Endometrial microvascular endothelial cells (primary cell): Measurements from ENCODE around the gene CFAP65. TPM values are rescaled to one million over a fixed set of nuclear protein-coding genes. Genes with fewer than 3 reads are reported as not detected.

Experiments used
- in situ Hi-C: cut with HindIII; loops from 2 replicates; pipeline ENCODE4 v1.10.0; 2017; ENCODE audit warnings: low sequenced_read_pairs, low pct_unique_long_range_greater_than_20kb; ENCODE audit errors: inconsistent ontology term
- total RNA-seq: library from RNA; depleted of rRNA; stranded (reverse); fragments of >200 nt; gene quantifications from one replicate; pipeline ENCODE4 v1.2.3, GENCODE V29; 2015; ENCODE audit errors: inconsistent ontology term

CFAP65 gene
- total RNA-seq, 1 donor from 2014 or later: not detected

GRCh38 chr2:219071131-219071816, 30.0 kb upstream of the CFAP65 start:
- in situ Hi-C loops: no loop called here

GRCh38 chr2:219065484-219065883, 24.2 kb upstream of the CFAP65 start:
- in situ Hi-C loops: no loop called here

- in situ Hi-C loops: no loop called here
Observed at GRCh38 chr2:219062081-219062480, 20.8 kb upstream of the CFAP65 start.

GRCh38 chr2:219060821-219061791, 19.8 kb upstream of the CFAP65 start, which contains the start of gene IHH:
Gene IHH (minus strand): TSS chr2:219060921. CDS start chr2:219060467, 454 bp downstream.
- in situ Hi-C loops: no loop called here

- in situ Hi-C loops: no loop called here
Observed at GRCh38 chr2:219059725-219060682, 18.7 kb upstream of the CFAP65 start.

GRCh38 chr2:219059375-219059724, 18.0 kb upstream of the CFAP65 start:
- in situ Hi-C loops: no loop called here

GRCh38 chr2:219058541-219059374, 17.4 kb upstream of the CFAP65 start:
- in situ Hi-C loops: no loop called here

- in situ Hi-C loops: no loop called here
Observed at GRCh38 chr2:219057709-219058540, 16.6 kb upstream of the CFAP65 start.

- in situ Hi-C loops: no loop called here
Observed at GRCh38 chr2:219056896-219057708, 15.8 kb upstream of the CFAP65 start.

GRCh38 chr2:219056176-219056895, 15.0 kb upstream of the CFAP65 start:
- in situ Hi-C loops: no loop called here

- in situ Hi-C loops: no loop called here
Observed at GRCh38 chr2:219054956-219055903, 13.9 kb upstream of the CFAP65 start.

- in situ Hi-C loops: no loop called here
Observed at GRCh38 chr2:219049282-219049681, 8.0 kb upstream of the CFAP65 start.

- in situ Hi-C loops: no loop called here
Observed at GRCh38 chr2:219045937-219046550, 4.7 kb upstream of the CFAP65 start.

- in situ Hi-C loops: no loop called here
Observed at GRCh38 chr2:219042750-219043149, 1.4 kb upstream of the CFAP65 start.
